H9 (cell line): ENCODE data around the gene ZNF765. TPM values are rescaled to one million over a fixed set of nuclear protein-coding genes. Genes with fewer than 3 reads are reported as not detected.

Experiments
- DNase-seq: peaks from one replicate; pipeline ENCODE4 v3.0.0-alpha.2; 2017
- H2AFZ ChIP-seq: one replicate; pipeline ENCODE4 v1.6.1; 2013; ENCODE audit warnings: mild to moderate bottlenecking, low read length, control low read depth, moderate library complexity
- H2AK5ac ChIP-seq: 2 replicates; pipeline ENCODE4 v1.6.1; 2013; ENCODE audit warnings: low read length, control low read depth, mixed read lengths; ENCODE audit not compliant: insufficient read length
- H2BK120ac ChIP-seq: one replicate; pipeline ENCODE4 v1.6.1; 2013; ENCODE audit warnings: low read depth, mild to moderate bottlenecking, low read length, control low read depth, inconsistent platforms; ENCODE audit not compliant: poor library complexity, severe bottlenecking
- H2BK12ac ChIP-seq: 2 replicates; pipeline ENCODE4 v1.6.1; 2013; ENCODE audit warnings: low read length, control low read depth, mixed read lengths, low read depth; ENCODE audit not compliant: insufficient read length
- H2BK15ac ChIP-seq: 2 replicates; pipeline ENCODE4 v1.6.1; 2013; ENCODE audit warnings: low read depth, low read length, control low read depth
- H2BK20ac ChIP-seq: one replicate; pipeline ENCODE4 v1.6.1; 2013; ENCODE audit warnings: low read depth, mild to moderate bottlenecking, low read length, control low read depth, inconsistent platforms; ENCODE audit not compliant: poor library complexity, severe bottlenecking
- H2BK5ac ChIP-seq: 2 replicates; pipeline ENCODE4 v1.6.1; 2013; ENCODE audit warnings: low read length, control low read depth, mixed read lengths; ENCODE audit not compliant: insufficient read length
- H3K14ac ChIP-seq: 2 replicates; pipeline ENCODE4 v1.6.1; 2013; ENCODE audit warnings: low read length, control low read depth; ENCODE audit not compliant: insufficient read depth
- H3K18ac ChIP-seq: 2 replicates; pipeline ENCODE4 v1.6.1; 2013; ENCODE audit warnings: low read depth, mild to moderate bottlenecking, mixed read lengths, low read length, control low read depth; ENCODE audit not compliant: insufficient read length
- H3K23ac ChIP-seq: 2 replicates; pipeline ENCODE4 v1.6.1; 2013; ENCODE audit warnings: low read length, control low read depth, mixed read lengths, low read depth; ENCODE audit not compliant: insufficient read length
- H3K23me2 ChIP-seq: 2 replicates; pipeline ENCODE4 v1.6.1; 2013; ENCODE audit warnings: low read depth, mild to moderate bottlenecking, mixed read lengths, low read length, control low read depth; ENCODE audit not compliant: insufficient read length, poor library complexity, severe bottlenecking
- H3K27ac ChIP-seq: 2 replicates; pipeline ENCODE4 v1.5.1; 2013; ENCODE audit warnings: low read length, control low read depth, mixed read lengths, low read depth; ENCODE audit not compliant: insufficient read length
- H3K27me3 ChIP-seq: 2 replicates; pipeline ENCODE4 v1.6.1; 2013; ENCODE audit warnings: low read length, control low read depth, inconsistent platforms; ENCODE audit not compliant: insufficient read depth
- H3K4ac ChIP-seq: 2 replicates; pipeline ENCODE4 v1.6.1; 2013; ENCODE audit warnings: low read depth, mild to moderate bottlenecking, control low read depth, inconsistent platforms, low read length, moderate library complexity
- H3K4me1 ChIP-seq: 2 replicates; pipeline ENCODE4 v1.6.1; 2013; ENCODE audit warnings: low read length, control low read depth, inconsistent platforms; ENCODE audit not compliant: insufficient read depth
- H3K4me2 ChIP-seq: 2 replicates; pipeline ENCODE4 v1.6.1; 2013; ENCODE audit warnings: low read length, control low read depth, mixed read lengths; ENCODE audit not compliant: insufficient read length, insufficient read depth
- H3K56ac ChIP-seq: 2 replicates; pipeline ENCODE4 v1.6.1; 2013; ENCODE audit warnings: low read depth, mild to moderate bottlenecking, mixed read lengths, low read length, control low read depth; ENCODE audit not compliant: insufficient read length
- H3K79me1 ChIP-seq: 2 replicates; pipeline ENCODE4 v1.6.1; 2013; ENCODE audit warnings: low read depth, mild to moderate bottlenecking, moderate library complexity, low read length, control low read depth, inconsistent platforms; ENCODE audit not compliant: insufficient read depth, poor library complexity, severe bottlenecking
- H3K79me2 ChIP-seq: 2 replicates; pipeline ENCODE4 v1.6.1; 2013; ENCODE audit warnings: low read length, control low read depth, inconsistent platforms; ENCODE audit not compliant: insufficient read depth
- H3K9ac ChIP-seq: 2 replicates; pipeline ENCODE4 v1.6.1; 2013; ENCODE audit warnings: low read length, control low read depth, mixed read lengths; ENCODE audit not compliant: insufficient read length; ENCODE audit errors: extremely low read depth
- H3K9me3 ChIP-seq: one replicate; pipeline ENCODE4 v1.6.1; 2013; ENCODE audit warnings: low read depth, low read length, inconsistent platforms; ENCODE audit not compliant: control insufficient read depth
- H3T11ph ChIP-seq: one replicate; pipeline ENCODE4 v1.6.1; 2013; ENCODE audit warnings: mild to moderate bottlenecking, low read length, control low read depth, inconsistent platforms
- H4K20me1 ChIP-seq: one replicate; pipeline ENCODE4 v1.6.1; 2013; ENCODE audit not compliant: control insufficient read depth, insufficient read length, insufficient read depth
- H4K5ac ChIP-seq: 2 replicates; pipeline ENCODE4 v1.6.1; 2013; ENCODE audit warnings: low read depth, mild to moderate bottlenecking, mixed read lengths, low read length, control low read depth; ENCODE audit not compliant: insufficient read length
- H4K8ac ChIP-seq: replicated peaks from 2 replicates; pipeline ENCODE4 v1.6.1; 2013; ENCODE audit warnings: low read length, control low read depth, mixed read lengths, low read depth; ENCODE audit not compliant: insufficient read length
- H4K91ac ChIP-seq: 2 replicates; pipeline ENCODE4 v1.6.1; 2013; ENCODE audit warnings: low read depth, mild to moderate bottlenecking, moderate library complexity, mixed read lengths, low read length, control low read depth; ENCODE audit not compliant: insufficient read length
- H3K27ac Mint-ChIP-seq, 3 experiments: 2 replicates in 2 of 3; 3 replicates in 1 of 3; pipeline ENCODE4 v1.8.0; 2020 to 2021; ENCODE audit warnings: mixed read lengths in 3 of 3, mild to moderate bottlenecking in 1 of 3, moderate library complexity in 1 of 3
- H3K27me3 Mint-ChIP-seq: 2 replicates; pipeline ENCODE4 v1.8.0; 2021; ENCODE audit warnings: low read depth, mild to moderate bottlenecking, moderate library complexity, mixed read lengths
- H3K36me3 Mint-ChIP-seq, 3 experiments: 2 replicates in 2 of 3; 3 replicates in 1 of 3; pipeline ENCODE4 v1.8.0; 2020 to 2021; ENCODE audit warnings: low read depth in 3 of 3, mixed read lengths in 3 of 3; ENCODE audit not compliant: insufficient read depth in 1 of 3
- H3K4me1 Mint-ChIP-seq, 2 experiments: 2 replicates each; pipeline ENCODE4 v1.8.0; 2020; ENCODE audit warnings: mixed read lengths in 2 of 2
- H3K4me3 Mint-ChIP-seq, 2 experiments: 2 replicates in 1 of 2; 3 replicates in 1 of 2; pipeline ENCODE4 v1.8.0; 2020 to 2021; ENCODE audit warnings: mild to moderate bottlenecking in 2 of 2, mixed read lengths in 2 of 2, moderate library complexity in 1 of 2
- H3K9me3 Mint-ChIP-seq, 2 experiments: 2 replicates in 1 of 2; 3 replicates in 1 of 2; pipeline ENCODE4 v1.8.0; 2020; ENCODE audit warnings: mild to moderate bottlenecking in 2 of 2, mixed read lengths in 2 of 2, moderate library complexity in 1 of 2
- CTCF ChIP-seq: fragments of 200-600 bp; sonication (generic); conservative IDR thresholded peaks from 3 replicates; pipeline ENCODE4 v1.8.0; 2021; ENCODE audit warnings: antibody characterized with exemption, mild to moderate bottlenecking
- WGBS: extraction: QIAGEN DNeasy Blood & Tissue Kit; methylation state at CpG from one replicate; pipeline ENCODE4 v1.1.7; 2013; ENCODE audit warnings: missing lambda C conversion rate, low lambda C conversion rate, mixed read lengths; ENCODE audit not compliant: insufficient read length; ENCODE audit errors: extremely low coverage; 5-methylcytosine and 5-hydroxymethylcytosine counted together
- total RNA-seq: library from RNA; stranded (reverse); gene quantifications from 2 replicates; pipeline ENCODE4 v1.2.1, GENCODE V29; 2021

Gene ZNF765
- total RNA-seq, 1 experiment from 2014 or later = 20.4 TPM

GRCh38 chr19:53374288-53374687 is 20.7 kb upstream of the ZNF765 start:
- H3T11ph ChIP-seq = no peak overlapping the region
- no peak overlapping the region for H4K8ac ChIP-seq
- no peak overlapping the region for H3K18ac ChIP-seq
- H2BK20ac ChIP-seq = no peak overlapping the region
- no peak overlapping the region for H3K9ac ChIP-seq
- Mint-ChIP-seq H3K9me3 (peaks cover 2 to 12% of the 10 kb centered on the region in 2 experiments; a peak in 4 of 5 replicates), H3K27me3 (no peaks in the 10 kb centered on the region), H3K4me1 (peaks cover 4 to 21% of the 10 kb centered on the region in 2 experiments; a peak in 3 of 4 replicates), H3K4me3 (peak overlapping the region in 1 of 2 experiments; percentile 64; a peak in 3 of 5 replicates), H3K36me3 (peaks cover 64 to 75% (median 74%) of the 10 kb centered on the region in 3 experiments), H3K27ac (peak overlapping the region in 2 of 3 experiments; percentile 66 to 78; a peak in 5 of 7 replicates)
- H4K5ac ChIP-seq = no peak overlapping the region
- H4K91ac ChIP-seq = no peak overlapping the region
- no peak overlapping the region for H2BK15ac ChIP-seq
- no peaks in the 10 kb centered on the region for H3K23me2 ChIP-seq
- no peak overlapping the region for H2BK12ac ChIP-seq
- no peak for TF ChIP-seq CTCF
- H2AFZ ChIP-seq = no peak overlapping the region
- peaks cover 2% of the 10 kb centered on the region for H3K79me1 ChIP-seq
- peak overlapping the region; percentile 67 for H3K27ac ChIP-seq
- H2AK5ac ChIP-seq = no peak overlapping the region
- H3K23ac ChIP-seq = no peak overlapping the region
- H3K4ac ChIP-seq = no peak overlapping the region
- H3K79me2 ChIP-seq = peaks cover 1% of the 10 kb centered on the region; the same call in 1 of the 2 replicates
- no peaks in the 10 kb centered on the region for H3K9me3 ChIP-seq
- H4K20me1 ChIP-seq = no peaks in the 10 kb centered on the region
- WGBS = no CpG with 5 or more reads among the region's 3 CpGs
- H2BK5ac ChIP-seq = no peak overlapping the region
- H3K4me1 ChIP-seq = no peaks in the 10 kb centered on the region; the same call in 1 of the 2 replicates
- no peaks in the 10 kb centered on the region for H3K27me3 ChIP-seq
- no peak overlapping the region for H3K4me2 ChIP-seq
- no peak overlapping the region for H3K14ac ChIP-seq
- DNase-seq = no peak
- H2BK120ac ChIP-seq = no peak overlapping the region
- no peak overlapping the region for H3K56ac ChIP-seq
